Ovary (tissue), 3 donors: ENCODE results near the gene HDLBP.

Experiments
- CTCF ChIP-seq, 3 donors: fragments of 450-650 bp in 2 of 3; fragments of 200-600 bp in 1 of 3; IDR thresholded peaks; one replicate each; pipeline versions ENCODE4 v1.5.1 to v1.8.0; 2016 to 2022; ENCODE audit warnings: antibody characterized with exemption in 3 of 3, mild to moderate bottlenecking in 1 of 3
- POLR2A ChIP-seq: fragments of 450-650 bp; IDR thresholded peaks from one replicate; pipeline ENCODE4 v1.6.1; 2017; ENCODE audit warnings: antibody characterized with exemption, mild to moderate bottlenecking, moderate library complexity
- donor health status: DM: no; HTN: no; CAD: no.

DNA sequence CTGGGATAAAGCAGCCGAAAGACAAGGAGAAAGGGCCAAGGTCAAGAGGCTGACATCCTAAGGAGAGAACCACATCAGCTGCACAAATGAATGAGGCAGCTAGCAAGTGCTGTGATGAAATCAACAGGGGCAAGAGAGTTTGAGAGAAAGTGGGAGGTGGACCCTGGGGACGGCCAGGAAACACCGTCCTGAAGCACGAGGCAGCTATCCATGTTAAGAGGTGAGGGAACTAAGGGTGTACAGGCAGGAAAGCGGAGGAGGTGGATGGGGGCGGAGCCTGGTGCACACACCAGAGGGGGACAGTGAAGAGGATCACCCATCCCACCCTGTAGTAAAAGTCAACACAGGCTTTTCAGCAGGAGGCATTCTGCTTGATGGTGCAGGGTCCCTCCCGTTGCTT is 52.4 kb downstream of the HDLBP start:
- no peak for TF ChIP-seq CTCF (IDR thresholded peaks at IDR 0.05)
- TF ChIP-seq POLR2A = no peak
